OCI-LY3 (cell line): ENCODE measurements around the gene PTPRM.

ENCODE experiments used
- CTCF ChIP-seq: fragments of 200-600, 300-600 bp; sonication (generic); IDR thresholded peaks from 2 replicates; pipeline ENCODE4 v1.5.1; 2014; ENCODE audit warnings: antibody characterized with exemption, low read length, low read depth
- EZH2phosphoT487 ChIP-seq: fragments of 200-600 bp; shearing (Covaris generic); IDR thresholded peaks from 2 replicates; pipeline ENCODE4 v1.6.1; 2018; ENCODE audit warnings: antibody characterized with exemption, mixed run types, low read depth

DNA sequence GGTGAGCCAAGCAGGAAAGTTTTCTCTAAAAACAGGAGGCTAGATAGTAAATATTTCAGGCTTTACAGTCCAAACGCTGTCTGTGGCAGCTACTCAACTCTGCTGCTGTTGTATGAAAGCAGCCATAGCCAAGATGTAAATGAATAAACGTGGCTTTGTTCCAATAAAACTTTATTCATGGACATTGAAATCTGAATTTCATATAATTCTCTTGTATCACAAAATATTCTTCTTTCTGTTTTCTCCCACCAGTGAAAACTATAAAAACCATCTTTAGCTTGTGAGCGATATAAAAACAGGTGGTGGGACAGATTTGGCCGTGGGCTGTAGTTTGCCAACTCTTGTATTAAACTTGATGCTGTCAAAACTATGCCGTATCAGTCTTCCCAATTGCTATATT lies 333.0 kb downstream of the PTPRM start:
- TF ChIP-seq EZH2phosphoT487 (no peak), CTCF (no peak)
